ENCODE results near the gene ANXA6. TPM values are rescaled to one million over a fixed set of nuclear protein-coding genes. Genes with fewer than 3 reads are reported as not detected.

Gene ANXA6
- total RNA-seq, 2 donors from 2014 or later = 164 to 165 TPM

DNA sequence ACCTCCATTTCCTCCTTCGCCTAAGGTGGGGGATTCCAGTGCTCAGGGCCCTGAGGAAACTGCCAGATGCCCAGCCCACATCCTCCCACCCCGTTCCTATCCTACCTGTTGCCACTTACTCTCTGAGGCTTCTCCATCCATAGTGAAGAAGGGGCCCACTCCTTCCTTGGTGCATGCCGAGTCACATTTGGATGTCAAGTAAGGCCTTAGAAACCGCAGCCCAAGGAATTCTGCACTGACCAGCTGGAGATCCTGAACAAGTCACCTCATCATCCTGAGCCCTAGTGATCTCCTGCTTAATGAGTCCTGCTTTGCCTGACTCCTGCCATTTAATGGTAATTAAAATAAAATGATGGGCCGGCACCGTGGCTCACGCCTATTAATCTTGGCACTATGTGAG is 70.1 kb downstream of the ANXA6 start:
- H3K27me3 ChIP-seq = no peaks in the 10 kb centered on the region
- DNase-seq (ENCODE audit: low spot score) = no peak
- H3K4me1 ChIP-seq = peaks cover 0 to 38% of the 10 kb centered on the region in 2 donors
- no peaks in the 10 kb centered on the region for H3K9me3 ChIP-seq
- H3K4me3 ChIP-seq = no peak overlapping the region
- H3K36me3 ChIP-seq = no peaks in the 10 kb centered on the region
- TF ChIP-seq, protein P1, sequence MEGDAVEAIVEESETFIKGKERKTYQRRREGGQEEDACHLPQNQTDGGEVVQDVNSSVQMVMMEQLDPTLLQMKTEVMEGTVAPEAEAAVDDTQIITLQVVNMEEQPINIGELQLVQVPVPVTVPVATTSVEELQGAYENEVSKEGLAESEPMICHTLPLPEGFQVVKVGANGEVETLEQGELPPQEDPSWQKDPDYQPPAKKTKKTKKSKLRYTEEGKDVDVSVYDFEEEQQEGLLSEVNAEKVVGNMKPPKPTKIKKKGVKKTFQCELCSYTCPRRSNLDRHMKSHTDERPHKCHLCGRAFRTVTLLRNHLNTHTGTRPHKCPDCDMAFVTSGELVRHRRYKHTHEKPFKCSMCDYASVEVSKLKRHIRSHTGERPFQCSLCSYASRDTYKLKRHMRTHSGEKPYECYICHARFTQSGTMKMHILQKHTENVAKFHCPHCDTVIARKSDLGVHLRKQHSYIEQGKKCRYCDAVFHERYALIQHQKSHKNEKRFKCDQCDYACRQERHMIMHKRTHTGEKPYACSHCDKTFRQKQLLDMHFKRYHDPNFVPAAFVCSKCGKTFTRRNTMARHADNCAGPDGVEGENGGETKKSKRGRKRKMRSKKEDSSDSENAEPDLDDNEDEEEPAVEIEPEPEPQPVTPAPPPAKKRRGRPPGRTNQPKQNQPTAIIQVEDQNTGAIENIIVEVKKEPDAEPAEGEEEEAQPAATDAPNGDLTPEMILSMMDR (IDR thresholded peaks at IDR 0.05) = no peak
- no peak overlapping the region for H3K27ac ChIP-seq

- Histone ChIP-seq H3K27ac (no peak overlapping the region), H3K9me3 (no peaks in the 10 kb centered on the region), H3K4me1 (peaks cover 0 to 43% of the 10 kb centered on the region in 2 donors), H3K27me3 (no peaks in the 10 kb centered on the region), H3K36me3 (no peaks in the 10 kb centered on the region), H3K4me3 (no peak overlapping the region)
- DNase-seq (ENCODE audit: low spot score) = no peak
- TF ChIP-seq, protein P1 (IDR thresholded peaks at IDR 0.05) = no peak
Observed at GRCh38 chr5:151086905-151087360, 70.6 kb downstream of the ANXA6 start.

DNA sequence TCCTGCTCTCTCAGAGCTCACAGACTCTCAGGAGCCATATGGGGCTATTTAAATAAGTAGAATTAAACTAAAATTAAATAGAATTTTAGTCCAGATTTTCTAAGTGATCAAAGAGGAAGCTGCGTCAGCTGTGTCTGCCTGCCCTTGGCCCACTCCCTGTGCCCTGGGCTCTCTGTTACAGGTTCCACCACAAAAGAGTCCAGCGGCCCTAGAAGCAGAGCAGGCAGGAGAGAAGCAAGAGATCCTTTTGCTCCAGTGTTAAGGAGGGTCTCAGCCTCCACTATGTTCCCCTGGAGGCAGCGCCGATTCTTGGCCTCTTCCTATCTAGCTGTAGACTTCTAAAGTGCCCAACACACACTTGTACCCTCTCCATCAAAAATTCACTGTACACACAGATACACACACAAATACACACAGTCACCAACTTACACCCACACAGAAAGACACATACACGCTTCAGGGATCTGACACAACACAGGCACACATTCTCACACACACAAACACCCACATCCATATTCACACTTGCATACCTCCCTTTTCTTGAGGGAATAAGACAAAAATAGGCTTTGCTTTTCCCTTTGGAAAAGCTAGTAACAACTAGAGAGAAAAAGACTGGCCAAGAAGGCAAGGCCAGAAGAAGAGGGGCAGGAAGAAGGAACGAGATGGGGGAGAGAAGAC is 71.2 kb downstream of the ANXA6 start:
- Histone ChIP-seq H3K9me3 (no peaks in the 10 kb centered on the region), H3K27me3 (no peaks in the 10 kb centered on the region), H3K27ac (peak overlapping the region; percentile 73 to 74), H3K4me3 (no peak overlapping the region), H3K36me3 (no peaks in the 10 kb centered on the region), H3K4me1 (peaks cover 0 to 48% of the 10 kb centered on the region in 2 donors)
- TF ChIP-seq, protein P1 (IDR thresholded peaks at IDR 0.05) = no peak
- DNase-seq (ENCODE audit: low spot score) = no peak

GRCh38 chr5:151085517-151086041 is 72.0 kb downstream of the ANXA6 start:
- no peaks in the 10 kb centered on the region for H3K27me3 ChIP-seq
- H3K9me3 ChIP-seq = no peaks in the 10 kb centered on the region
- peak overlapping the region; percentile 73 to 74 for H3K27ac ChIP-seq
- H3K36me3 ChIP-seq = no peaks in the 10 kb centered on the region
- H3K4me1 ChIP-seq = peaks cover 0 to 48% of the 10 kb centered on the region in 2 donors
- TF ChIP-seq, protein P1 (IDR thresholded peaks at IDR 0.05) = no peak
- H3K4me3 ChIP-seq = no peak overlapping the region
- peak; percentile 78 for DNase-seq (ENCODE audit: low spot score)

- Histone ChIP-seq H3K36me3 (no peaks in the 10 kb centered on the region), H3K27me3 (no peaks in the 10 kb centered on the region), H3K4me3 (no peak overlapping the region), H3K4me1 (peaks cover 0 to 57% of the 10 kb centered on the region in 2 donors), H3K27ac (no peak overlapping the region), H3K9me3 (no peaks in the 10 kb centered on the region)
- no peak for DNase-seq (ENCODE audit: low spot score)
- TF ChIP-seq, protein P1 (IDR thresholded peaks at IDR 0.05) = no peak
Observed at GRCh38 chr5:151084363-151084762, 73.2 kb downstream of the ANXA6 start.

Data from right atrium auricular region (tissue), 2 donors.